ENCODE measurements around the gene AHNAK.

AHNAK gene

DNA sequence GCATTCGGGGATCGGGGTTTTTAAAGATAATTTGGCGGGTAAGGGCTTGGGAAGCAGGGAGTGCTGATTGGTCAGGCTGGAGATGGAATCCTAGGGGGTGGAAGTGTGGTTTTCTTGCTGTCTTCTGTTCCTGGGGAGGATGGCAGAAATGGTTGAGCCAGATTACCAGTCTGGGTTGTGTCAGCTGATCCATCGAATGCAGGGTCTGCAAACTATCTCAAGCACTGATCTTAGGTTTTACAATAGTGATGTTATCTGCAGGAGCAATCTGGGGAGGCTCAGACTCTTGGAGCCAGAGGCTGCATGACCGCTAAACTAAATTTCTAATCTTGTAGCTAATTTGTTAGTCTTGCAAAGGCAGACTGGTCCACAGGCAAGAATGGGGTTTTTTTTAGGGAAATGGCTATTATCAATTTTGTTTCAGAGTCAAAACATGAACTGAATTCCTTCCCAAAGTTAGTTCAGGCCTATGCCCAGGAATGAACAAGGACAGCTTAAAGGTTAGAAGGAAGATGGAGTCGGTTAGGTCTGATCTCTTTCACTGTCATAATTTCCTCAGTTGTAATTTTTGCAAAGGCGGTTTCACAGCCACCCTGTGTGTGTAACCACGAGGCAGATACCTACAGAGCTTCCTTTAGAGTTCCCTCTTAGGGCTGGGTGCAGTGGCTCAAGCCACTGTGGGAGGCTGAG is 117.6 kb downstream of the AHNAK start:
- DNase-seq, result no peak

- no peak for DNase-seq
Measured at GRCh38 chr11:62427630-62428233, 118.9 kb downstream of the AHNAK start.

GRCh38 chr11:62423012-62423411 is 123.6 kb downstream of the AHNAK start:
- no peak for DNase-seq

DNA sequence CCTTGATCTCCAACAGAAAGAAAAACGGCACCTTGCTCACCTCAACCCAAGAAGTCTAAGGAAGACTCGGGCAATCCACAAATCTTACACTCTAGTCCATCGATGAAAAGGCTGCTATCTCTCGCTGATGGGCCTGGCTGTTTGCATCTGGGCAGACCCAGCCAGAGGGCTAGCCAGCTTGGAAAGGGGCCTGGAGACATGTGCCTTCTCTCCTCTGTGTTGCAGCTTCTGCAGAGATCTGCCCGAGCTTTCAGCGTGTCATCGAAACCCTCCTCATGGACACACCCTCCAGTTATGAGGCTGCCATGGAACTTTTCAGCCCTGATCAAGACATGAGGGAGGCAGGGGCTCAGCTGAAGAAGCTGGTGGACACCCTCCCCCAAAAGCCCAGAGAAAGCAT is 124.6 kb downstream of the AHNAK start:
- no peak for DNase-seq

DNA sequence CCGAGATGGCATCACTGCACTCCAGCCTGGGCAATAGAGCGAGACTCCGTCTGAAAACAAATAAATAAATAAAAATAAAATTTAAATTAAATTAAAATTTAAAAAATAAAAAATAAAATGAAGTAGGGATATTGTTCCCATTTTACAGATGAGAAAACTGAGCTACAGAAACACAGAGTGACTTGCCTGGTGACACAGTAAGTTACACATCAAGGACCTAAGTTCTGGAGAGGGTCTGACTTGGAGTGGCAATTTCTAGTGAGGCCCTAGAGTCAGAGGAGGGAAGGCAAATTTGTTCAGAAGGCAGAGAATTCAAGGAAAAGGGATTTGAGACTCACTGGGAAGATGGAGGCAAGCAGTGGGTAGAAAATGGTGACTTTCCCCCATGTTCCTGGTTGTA is 125.7 kb downstream of the AHNAK start:
- no peak for DNase-seq

DNA sequence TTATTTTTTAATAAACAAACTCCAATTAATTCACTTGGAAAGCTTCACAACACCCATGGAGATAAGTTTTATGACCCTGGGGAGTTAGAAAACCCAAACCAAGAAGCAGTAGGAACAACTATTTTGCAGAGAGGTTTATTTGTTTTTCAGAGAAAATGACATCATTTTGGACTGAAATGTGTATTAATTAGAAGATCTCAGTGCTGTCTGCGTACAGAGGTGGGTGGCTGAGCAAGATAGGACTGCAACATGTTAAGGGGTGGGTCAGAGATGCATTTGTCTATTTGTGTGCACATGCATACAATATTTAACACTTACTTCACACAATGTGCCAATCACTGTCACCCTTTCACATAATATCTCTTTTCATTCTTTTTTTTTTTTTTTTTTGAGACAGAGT is 126.7 kb downstream of the AHNAK start:
- DNase-seq, result no peak

- DNase-seq, result no peak
Measured at GRCh38 chr11:62419314-62419929, 127.2 kb downstream of the AHNAK start.

DNA sequence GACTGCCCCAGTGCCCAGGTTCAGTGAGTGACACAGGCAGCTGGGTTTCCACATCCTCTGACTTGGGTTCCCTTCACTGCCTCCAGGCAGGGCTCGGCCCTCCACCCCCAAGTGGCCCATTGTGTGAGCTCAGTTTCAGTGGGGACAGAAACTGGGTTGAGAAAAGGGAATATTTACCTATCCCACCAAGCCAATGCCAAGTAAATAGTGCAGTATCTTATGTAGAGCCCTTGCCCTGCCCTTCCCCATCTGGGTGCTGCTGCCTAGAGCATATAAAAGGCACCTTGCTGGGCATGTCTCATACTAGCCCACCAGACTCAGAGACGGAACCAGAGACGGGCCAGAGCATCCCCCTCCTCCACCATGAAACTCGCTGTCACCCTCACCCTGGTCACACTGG is 127.9 kb downstream of the AHNAK start, which contains the start of gene SCGB1A1:
TSS of gene SCGB1A1 (plus strand) at position 301 of the 400 bp plus-strand sequence. CDS start at position 364, 63 bp downstream.
- no peak for DNase-seq

GRCh38 chr11:62418136-62418535 is 128.5 kb downstream of the AHNAK start:
- DNase-seq, result no peak

DNA sequence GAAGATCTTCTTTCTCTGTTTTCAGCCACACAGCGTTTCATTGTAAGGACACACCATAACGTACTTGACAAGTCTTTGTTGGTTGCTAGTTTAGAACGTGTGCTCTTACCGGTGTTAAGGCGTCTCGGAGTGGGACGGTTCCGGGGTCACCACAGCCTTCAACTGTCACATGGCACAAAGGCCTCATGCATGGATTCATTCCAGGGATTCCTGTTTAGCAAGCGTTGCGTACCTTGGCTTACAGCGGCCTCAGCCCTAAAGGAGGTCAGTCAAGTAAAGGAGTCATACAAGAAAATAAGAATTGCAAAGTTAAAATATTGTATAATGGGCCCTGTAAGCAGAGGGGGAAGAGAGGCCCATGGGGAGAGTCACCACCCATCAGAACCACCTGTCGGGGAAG is 130.0 kb downstream of the AHNAK start:
- no peak for DNase-seq

- no peak for DNase-seq
Measured at GRCh38 chr11:62413060-62413696, 133.4 kb downstream of the AHNAK start.

DNA sequence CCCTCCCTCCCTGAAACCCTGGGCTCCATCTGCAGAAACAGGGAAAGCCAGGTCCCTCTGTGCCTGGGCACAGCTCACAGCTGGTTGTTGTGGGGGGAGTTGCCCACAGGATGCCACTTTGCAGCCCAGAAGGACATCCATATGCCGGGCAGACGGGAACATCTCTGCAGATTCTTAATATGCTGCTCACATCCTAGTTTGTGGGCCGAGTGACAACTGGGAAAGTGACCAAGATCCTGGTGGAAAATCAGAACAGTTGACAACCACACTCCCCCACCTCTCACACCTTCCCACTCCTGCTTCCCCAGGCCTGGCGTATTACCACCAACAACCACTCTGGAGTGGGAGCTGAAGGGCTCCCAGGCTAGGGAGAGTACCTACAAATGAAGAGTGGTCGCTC is 135.1 kb downstream of the AHNAK start:
- no peak for DNase-seq

DNA sequence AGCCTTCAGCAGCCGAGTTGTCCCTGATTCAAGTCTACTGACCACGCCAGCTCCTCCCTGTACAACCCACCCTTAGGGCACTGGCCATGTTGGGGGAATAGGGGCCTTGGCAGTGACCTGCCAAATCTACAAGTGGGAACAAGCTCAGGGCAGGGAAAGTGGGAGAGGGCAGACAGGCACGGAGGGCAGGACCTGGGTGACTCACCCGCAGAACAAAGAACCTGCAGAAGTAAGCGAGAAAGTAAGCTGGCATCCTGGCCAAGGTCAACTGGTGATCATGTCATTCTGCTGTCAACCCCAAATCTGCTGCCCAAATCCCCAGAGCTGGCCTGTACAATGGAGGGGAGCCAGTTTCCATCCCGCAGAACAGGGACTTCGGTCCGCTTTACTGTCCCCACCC is 135.6 kb downstream of the AHNAK start:
- DNase-seq, result no peak

GRCh38 chr11:62409831-62410230 is 136.8 kb downstream of the AHNAK start:
- no peak for DNase-seq

GRCh38 chr11:62406034-62406433 is 140.6 kb downstream of the AHNAK start:
- no peak for DNase-seq

- no peak for DNase-seq
Measured at GRCh38 chr11:62404901-62405300, 141.7 kb downstream of the AHNAK start.

DNA sequence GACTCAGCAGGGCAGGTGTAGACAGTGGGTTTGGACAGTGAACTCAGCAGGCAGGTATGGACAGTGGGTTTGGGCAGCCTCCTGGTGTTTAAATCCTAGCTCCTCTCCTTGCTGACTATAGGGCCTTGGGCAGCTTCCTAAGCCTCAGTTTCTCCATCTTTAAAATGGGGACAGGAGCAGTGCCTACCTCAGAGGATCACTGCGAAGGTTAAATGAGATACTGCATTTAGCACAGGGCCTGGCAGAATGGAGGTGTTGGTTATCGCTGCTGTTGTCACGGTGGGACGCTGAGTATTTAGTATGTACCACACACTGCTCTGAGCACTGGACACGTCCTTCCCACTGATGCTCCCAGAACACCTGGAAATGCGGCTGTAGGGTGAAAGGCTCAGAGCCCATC is 142.2 kb downstream of the AHNAK start:
- no peak for DNase-seq

GRCh38 chr11:62402960-62403730 is 143.5 kb downstream of the AHNAK start:
- no peak for DNase-seq

GRCh38 chr11:62402226-62402959 is 144.2 kb downstream of the AHNAK start:
- no peak for DNase-seq

- no peak for DNase-seq
Measured at GRCh38 chr11:62401811-62402210, 144.8 kb downstream of the AHNAK start.

- no peak for DNase-seq
Measured at GRCh38 chr11:62401356-62401755, 145.2 kb downstream of the AHNAK start.

GRCh38 chr11:62400760-62401159 is 145.8 kb downstream of the AHNAK start:
- no peak for DNase-seq
